Urothelium cell line (cell line): ENCODE results near the gene EZH1.
"Not testable (repeated sequence)": the region's sequence is repeated elsewhere in the genome, so short reads cannot be mapped to it uniquely, and the experiment has no call there.

Experiments used
- DNase-seq: peaks from one replicate; pipeline ENCODE4 v3.0.0; 2011; ENCODE audit warnings: low spot score, mixed read lengths
- FAIRE-seq: peaks from 2 replicates; lab custom pipeline; 2011; peaks lifted over from hg19 to GRCh38; lab: Jason Lieb, UNC

Gene EZH1

DNA sequence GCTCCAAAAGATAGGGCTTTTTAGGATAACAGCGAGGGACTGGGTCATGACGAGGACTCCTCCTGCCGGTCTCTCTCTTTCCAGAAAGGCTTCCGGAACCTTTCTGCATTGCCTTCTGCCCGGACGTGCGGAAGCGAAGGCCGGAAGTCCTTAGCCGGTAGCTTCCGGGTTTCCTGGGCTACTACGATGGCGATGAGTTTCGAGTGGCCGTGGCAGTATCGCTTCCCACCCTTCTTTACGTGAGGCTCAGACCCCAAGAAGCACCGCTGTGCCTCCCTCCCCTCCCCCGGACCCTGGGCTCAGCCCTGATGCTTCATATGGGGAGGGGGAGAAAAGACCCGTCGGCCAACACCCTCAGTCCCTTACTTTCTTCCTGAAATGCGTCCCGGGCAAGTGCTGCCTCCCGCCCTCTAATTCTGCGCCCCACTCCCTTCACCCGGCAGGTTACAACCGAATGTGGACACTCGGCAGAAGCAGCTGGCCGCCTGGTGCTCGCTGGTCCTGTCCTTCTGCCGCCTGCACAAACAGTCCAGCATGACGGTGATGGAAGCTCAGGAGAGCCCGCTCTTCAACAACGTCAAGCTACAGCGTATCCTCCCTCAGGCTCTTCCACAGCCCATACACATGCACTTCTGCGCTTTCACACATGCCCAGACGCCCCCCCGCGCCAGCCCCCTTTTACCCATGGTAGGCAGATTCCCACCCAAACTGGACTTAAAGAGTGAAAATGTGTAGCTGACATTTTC lies 28.6 kb upstream of the EZH1 start, which contains the start of gene VPS25:
Gene VPS25 (plus strand): TSS at position 160 of the 746 bp plus-strand sequence. CDS start 27 bp downstream, at position 187.
- DNase-seq (peak; percentile 90), FAIRE-seq (no peak)

DNA sequence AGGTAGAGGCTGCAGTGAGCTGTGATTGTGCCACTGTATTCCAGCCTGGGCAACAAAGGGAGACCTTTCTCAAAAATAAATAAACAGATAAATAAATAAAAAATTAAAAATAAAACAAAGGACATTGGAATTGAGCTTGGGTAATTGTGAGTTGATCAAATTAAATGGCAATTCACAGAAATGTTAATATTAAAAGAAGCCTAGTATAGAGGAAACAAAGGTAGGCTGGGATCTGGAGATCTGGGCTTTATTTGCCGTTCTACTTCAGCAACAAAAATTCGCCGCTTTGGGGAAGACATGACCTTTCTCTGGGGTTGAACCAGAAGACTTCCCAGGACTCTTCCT lies 28.1 kb upstream of the EZH1 start:
- FAIRE-seq, result no peak
- no peak for DNase-seq

DNA sequence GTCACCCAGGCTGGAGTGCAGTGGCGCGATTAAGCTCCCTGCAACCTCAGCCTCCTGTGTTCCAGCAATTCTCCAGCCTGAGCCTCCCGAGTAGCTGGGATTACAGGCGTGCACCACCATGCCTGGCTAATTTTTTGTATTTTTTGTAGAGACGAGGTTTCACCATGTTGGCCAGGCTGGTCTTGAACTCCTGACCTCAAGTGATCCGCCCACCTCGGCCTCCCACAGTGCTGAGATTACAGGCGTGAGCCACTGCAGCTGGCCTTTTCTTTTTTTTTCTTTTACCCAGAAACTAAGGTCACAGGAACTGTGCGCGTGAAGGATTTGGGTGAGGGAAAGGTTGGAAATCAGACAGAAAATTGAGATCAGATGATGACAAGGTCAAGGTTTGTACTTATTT lies 25.1 kb upstream of the EZH1 start:
- DNase-seq, FAIRE-seq: not testable (repeated sequence)

DNA sequence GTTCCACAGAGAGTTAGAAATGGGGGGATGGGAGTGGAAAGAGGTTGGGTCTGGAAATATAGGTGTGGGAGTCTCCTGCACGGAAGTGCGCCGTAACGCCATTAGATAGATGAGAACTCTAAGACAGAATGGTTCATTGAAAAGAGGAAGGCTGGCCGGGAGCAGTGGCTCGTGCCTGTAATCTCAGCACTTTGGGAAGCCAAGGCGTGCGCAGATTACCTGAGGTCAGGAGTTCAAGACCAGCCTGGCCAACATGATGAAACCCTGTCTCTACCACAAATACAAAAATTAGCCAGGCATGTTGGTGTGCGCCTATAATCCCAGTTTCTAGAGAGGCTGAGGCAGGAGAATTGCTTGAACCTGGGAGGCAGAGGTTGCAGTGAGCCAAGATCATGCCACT lies 23.2 kb upstream of the EZH1 start:
- not testable (repeated sequence) for FAIRE-seq, DNase-seq

- FAIRE-seq, result no peak
- DNase-seq, result no peak
Observed at GRCh38 chr17:42767512-42767911, 22.7 kb upstream of the EZH1 start.

DNA sequence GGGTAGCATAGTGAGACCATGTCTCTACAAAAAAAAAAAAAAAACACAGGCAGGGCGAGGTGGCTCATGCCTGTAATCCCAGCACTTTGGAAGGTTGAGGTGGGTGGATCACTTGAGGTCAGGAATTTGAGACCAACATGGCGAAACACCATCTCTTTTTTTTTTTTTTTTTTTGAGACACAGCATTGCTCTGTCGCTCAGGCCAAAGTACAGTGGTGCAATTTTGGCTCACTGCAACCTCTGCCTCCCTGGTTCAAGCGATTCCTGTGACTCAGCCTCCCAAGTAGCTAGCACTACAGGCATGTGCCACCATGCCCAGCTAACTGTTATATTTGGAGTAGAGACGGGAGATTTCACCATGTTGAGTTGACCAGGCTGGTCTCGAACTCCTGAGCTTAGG lies 21.3 kb upstream of the EZH1 start:
- DNase-seq, result no peak
- no peak for FAIRE-seq

- FAIRE-seq, result no peak
- no peak for DNase-seq
Observed at GRCh38 chr17:42761638-42762037, 16.8 kb upstream of the EZH1 start.

- DNase-seq (peak; percentile 49), FAIRE-seq (no peak)
Observed at GRCh38 chr17:42760652-42761581, 16.1 kb upstream of the EZH1 start, which contains the start of gene RAMP2. Gene RAMP2, plus strand, starts transcription at chr17:42761227. Its CDS starts 35 bp downstream, at chr17:42761262.

DNA sequence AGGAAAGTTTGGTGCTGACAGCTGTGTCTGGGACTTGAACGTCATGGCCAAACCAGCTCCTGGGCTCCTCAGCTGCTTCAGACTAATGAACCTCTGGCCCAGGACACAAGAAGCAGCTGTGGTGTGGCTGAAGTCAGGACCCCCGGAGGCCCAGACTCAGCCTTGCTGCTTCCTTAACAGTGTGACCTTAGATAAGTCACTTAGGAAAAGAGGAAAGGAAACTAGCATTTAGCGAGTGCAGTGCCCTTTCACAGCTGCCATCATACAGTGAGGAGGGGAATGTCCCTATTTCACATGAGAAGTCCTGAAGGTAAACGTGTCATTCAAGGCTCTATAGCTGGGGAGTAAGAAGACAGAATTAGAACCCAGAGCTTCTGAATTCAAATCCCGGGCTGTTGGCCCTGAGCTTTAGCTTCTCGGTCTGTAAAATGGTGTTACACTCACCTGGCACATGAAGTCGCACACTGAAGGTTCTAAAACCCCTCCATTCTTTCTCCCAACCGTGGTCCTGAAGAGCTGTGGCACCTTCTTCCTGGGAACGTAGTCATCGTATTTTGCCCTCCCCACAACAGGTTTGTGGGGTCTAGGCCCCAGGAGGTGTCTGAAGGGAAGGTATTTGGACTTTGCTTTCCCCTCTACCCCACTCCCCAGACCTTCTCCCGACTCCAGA lies 15.3 kb upstream of the EZH1 start:
- DNase-seq, result no peak

GRCh38 chr17:42754782-42755181 lies 9.9 kb upstream of the EZH1 start:
- FAIRE-seq (no peak), DNase-seq (peak; percentile 35)

More for the DNA sequence above, 15.3 kb upstream of the EZH1 start:
- no peak for FAIRE-seq

GRCh38 chr17:42751628-42752027 lies 6.8 kb upstream of the EZH1 start:
- FAIRE-seq (no peak), DNase-seq (no peak)

DNA sequence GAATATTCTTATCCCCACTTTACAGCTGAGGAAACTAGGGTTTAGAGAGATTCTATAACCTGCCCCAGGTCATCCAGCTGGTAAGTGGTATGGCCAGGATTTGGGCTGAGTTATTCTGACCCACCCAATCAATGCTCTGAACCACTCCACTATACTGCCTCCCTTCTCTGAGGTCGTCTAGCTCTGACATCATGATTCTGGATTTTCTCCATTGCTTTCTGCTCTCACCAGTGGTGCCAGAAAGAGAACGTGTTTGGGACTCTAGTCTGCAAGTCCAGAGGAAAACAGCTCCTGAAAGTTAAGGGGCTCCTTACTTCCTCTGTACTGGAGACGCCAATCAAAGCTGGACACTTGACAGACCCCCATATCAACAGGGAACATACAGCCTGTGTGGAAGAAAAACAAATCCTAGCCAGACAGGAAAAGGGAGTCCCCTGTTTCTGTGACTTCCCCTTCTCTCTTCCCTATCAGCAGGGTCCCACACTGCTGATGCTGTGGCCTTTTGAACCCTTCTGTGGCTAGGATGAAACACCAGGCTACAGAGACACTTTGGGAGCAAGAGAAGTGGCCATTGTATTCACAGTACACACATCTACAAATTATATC lies 6.0 kb upstream of the EZH1 start:
- DNase-seq (no peak), FAIRE-seq (no peak)

GRCh38 chr17:42748908-42749798 lies 4.3 kb upstream of the EZH1 start:
- DNase-seq, result no peak
- no peak for FAIRE-seq

DNA sequence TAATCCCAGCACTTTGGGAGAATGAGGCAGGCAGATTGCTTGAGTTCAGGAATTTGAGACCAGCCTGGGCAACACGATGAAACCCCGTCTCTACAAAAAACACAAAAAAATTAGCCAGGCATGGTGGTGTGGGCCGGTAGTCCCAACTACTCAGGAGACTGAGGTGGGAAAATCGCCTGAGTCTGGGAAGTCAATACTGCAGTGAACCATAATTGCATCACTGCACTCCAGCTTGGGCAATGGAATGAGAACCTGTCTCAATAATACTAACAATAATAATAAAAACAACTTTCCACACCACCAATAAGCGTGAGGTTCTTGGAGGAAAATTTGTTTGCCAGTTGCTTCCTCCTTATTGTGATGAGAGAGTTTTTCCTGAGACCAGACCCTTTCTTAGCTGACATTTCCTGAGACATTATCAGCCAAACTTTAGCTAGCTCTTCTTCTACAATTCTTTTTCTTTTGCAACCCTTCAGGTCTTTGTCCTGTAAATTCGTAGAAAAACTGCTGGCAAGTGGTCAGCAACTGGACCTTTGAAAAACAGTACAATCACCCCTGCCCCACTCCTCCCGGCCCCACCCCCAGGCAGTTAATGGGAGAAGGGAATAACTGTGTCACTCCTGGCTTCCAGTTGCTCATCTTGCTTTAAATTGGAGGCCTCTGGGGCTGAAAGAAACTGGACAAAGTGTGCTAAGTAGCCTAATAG lies 3.5 kb upstream of the EZH1 start:
- FAIRE-seq, result no peak
- DNase-seq, result no peak

DNA sequence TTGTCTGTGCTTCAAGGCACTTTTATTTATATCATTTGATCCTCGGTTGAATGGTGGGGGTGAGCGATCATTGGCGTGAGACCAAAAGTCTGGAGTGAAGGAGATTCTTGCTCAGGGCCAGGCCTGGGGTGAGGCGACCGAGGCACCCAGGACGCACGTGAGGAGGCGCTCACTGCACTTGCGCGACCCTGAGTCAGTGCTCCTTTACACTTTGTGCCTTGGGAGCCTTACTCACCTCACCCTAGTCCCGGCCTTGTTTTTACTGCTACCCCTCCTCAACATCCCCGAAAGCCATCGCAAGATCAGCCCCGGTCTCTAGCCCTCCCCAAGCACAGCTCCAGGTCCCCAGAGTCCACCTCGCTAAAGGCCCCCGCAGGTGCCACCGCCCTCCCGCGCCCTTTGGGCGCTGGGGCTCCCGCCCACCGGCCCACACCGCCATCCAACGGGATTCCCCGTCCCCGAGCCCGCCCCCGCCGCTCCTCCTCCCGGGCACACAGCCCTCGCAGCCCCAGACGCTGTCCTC lies 496 bp downstream of the EZH1 start:
- FAIRE-seq (no peak), DNase-seq (peak; percentile 89)

GRCh38 chr17:42743595-42744282 lies 1.1 kb downstream of the EZH1 start:
- no peak for DNase-seq
- peak; percentile 23 for FAIRE-seq

DNA sequence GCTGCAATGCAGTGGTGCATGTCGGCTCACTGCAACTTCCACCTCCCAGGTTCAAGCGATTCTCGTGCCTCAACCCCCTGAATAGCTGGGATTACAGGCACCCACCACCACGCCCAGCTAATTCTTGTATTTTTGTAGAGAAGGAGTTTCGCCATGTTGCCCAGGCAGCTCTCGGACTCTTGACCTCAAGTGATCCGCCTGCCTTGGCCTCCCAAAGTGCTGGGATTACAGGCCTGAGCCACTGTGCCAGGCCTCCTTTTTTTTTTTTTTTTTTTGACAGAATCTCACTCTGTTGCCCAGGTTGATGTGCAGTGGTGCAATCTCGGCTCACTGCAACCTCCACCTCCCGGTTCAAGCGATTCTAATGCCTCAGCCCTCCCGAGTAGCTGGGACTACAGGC lies 1.9 kb downstream of the EZH1 start:
- not testable (repeated sequence) for FAIRE-seq

DNA sequence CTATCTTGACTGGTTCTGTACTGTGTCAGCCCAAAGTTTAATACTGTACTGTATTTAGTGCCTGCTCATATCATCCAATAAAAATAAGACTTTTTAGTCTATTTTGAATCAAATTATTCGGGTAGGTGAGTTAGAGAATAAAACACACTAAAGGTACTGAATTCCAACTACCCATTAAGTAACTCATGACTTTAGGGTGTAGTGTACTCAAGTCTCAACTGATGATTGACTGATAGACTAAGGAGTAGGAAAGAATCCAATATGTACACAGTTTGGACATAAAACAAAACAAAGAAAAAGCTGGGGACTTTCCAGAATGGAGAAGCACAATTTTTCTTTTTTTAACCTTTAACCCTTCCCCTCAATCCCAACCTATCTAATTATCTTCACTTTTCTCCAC lies 4.1 kb downstream of the EZH1 start:
- no peak for FAIRE-seq
- no peak for DNase-seq

More for the DNA sequence above, 1.9 kb downstream of the EZH1 start:
- not testable (repeated sequence) for DNase-seq
